Lung (tissue), 12 donors: ENCODE results near the gene TSPOAP1. TPM values are rescaled to one million over a fixed set of nuclear protein-coding genes. Genes with fewer than 3 reads are reported as not detected.

ENCODE experiments used
- ATAC-seq: fragments of 200-7000 bp; cut with Tn5 transposase; one replicate; pipeline ENCODE4 v1.9.1; 2020; ENCODE audit warnings: moderate number of reproducible peaks; ENCODE audit not compliant: insufficient read depth, low FRiP score
- DNase-seq, 3 donors: peaks; one replicate each; pipeline ENCODE4 v3.0.0-alpha.2; 2013 to 2017
- H3K27ac ChIP-seq, 2 donors: one replicate each; pipeline ENCODE4 v1.5.1; 2013; ENCODE audit warnings: mild to moderate bottlenecking in 2 of 2, moderate library complexity in 2 of 2, control low read depth in 1 of 2, inconsistent platforms in 1 of 2, low read depth in 1 of 2, low read length in 1 of 2
- H3K27me3 ChIP-seq, 3 donors: one replicate each; pipeline ENCODE4 v1.5.1; 2013; ENCODE audit warnings: low read length in 2 of 3; ENCODE audit not compliant: control insufficient read depth in 3 of 3, insufficient read depth in 3 of 3
- H3K36me3 ChIP-seq, 4 donors: one replicate each; pipeline ENCODE4 v1.5.1; 2013; ENCODE audit warnings: low read length in 4 of 4, mild to moderate bottlenecking in 1 of 4, moderate library complexity in 1 of 4; ENCODE audit not compliant: control insufficient read depth in 4 of 4, insufficient read depth in 4 of 4
- H3K4me1 ChIP-seq, 5 donors: one replicate each; pipeline ENCODE4 v1.5.1; 2013; ENCODE audit warnings: low read length in 5 of 5, mild to moderate bottlenecking in 2 of 5, moderate library complexity in 1 of 5; ENCODE audit not compliant: control insufficient read depth in 5 of 5, insufficient read depth in 5 of 5
- H3K4me3 ChIP-seq: one replicate; pipeline ENCODE4 v1.5.1; 2013; ENCODE audit warnings: mild to moderate bottlenecking, control low read depth, moderate library complexity
- H3K9ac ChIP-seq, 2 donors: one replicate each; pipeline ENCODE4 v1.5.1; 2013; ENCODE audit warnings: low read length in 2 of 2, control low read depth in 1 of 2; ENCODE audit not compliant: insufficient read depth in 1 of 2
- H3K9me3 ChIP-seq, 4 donors: one replicate each; pipeline ENCODE4 v1.5.1; 2013; ENCODE audit warnings: low read length in 3 of 4, mild to moderate bottlenecking in 1 of 4, moderate library complexity in 1 of 4; ENCODE audit not compliant: control insufficient read depth in 4 of 4, insufficient read depth in 3 of 4
- WGBS, 2 donors: extraction: QIAGEN DNeasy Blood & Tissue Kit; methylation state at CpG; one replicate each; pipeline ENCODE4 v1.1.7; 2013; 5-methylcytosine and 5-hydroxymethylcytosine counted together
- polyA plus RNA-seq, 2 donors: library from polyadenylated mRNA; stranded (reverse); fragments of 200-250 nt; gene quantifications; one replicate each; pipeline ENCODE4 v1.2.1, GENCODE V29; 2013
- total RNA-seq, 2 donors: library from RNA; depleted of rRNA in 1 of 2; stranded (reverse); fragments of >200 nt in 1 of 2; gene quantifications; one replicate each; pipeline ENCODE4 v1.2.1, GENCODE V29; 2014 to 2021
- TF ChIP-seq, protein P1 (sequence below): IDR thresholded peaks from 2 replicates; pipeline ENCODE4 v1.5.1; 2012; ENCODE audit warnings: mild to moderate bottlenecking; ENCODE audit errors: control extremely low read depth, extremely low read depth
- donor health status: control.
- donor health status: control.
- donor health status: Bipolar disorder and iron deficiency.
- donor health status: healthy.
- donor health status: DM: yes; HTN: yes; CAD: no.

Gene TSPOAP1
- total and polyA plus RNA-seq, 4 donors: 7.0 to 23.5 (median 18.2) TPM

DNA sequence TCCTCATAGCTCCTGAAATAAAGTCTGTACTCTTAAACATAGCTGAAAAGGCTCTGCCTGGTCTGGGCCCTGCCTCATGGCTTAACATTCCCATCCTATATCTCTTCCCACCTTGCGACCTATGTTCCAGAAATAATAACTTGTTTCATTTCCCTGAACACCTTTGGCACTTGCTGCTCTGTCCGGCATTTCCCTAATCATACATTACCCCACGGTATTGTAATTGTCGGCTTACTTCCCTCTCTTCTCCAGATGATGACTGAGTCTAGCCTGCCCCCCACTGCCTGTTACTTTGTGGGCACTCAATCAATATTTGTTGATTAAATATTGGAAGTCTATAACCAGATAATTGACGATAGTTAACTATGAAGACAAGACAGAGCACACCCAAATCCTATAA lies 46.7 kb upstream of the TSPOAP1 start:
- no peak overlapping the region for H3K4me3 ChIP-seq
- peaks cover 0 to 3% (median 1%) of the 10 kb centered on the region in 4 donors for H3K36me3 ChIP-seq
- H3K9me3 ChIP-seq: no peaks in the 10 kb centered on the region
- ATAC-seq: no peak
- WGBS, 2 donors: 43 to 61% methylated on average over 5 of the region's 5 CpGs
- no peaks in the 10 kb centered on the region for H3K27me3 ChIP-seq
- H3K27ac ChIP-seq: no peak overlapping the region
- H3K9ac ChIP-seq: no peak overlapping the region
- no peak for DNase-seq
- peaks cover 0 to 30% (median 6%) of the 10 kb centered on the region in 5 donors for H3K4me1 ChIP-seq
- TF ChIP-seq, protein P1, sequence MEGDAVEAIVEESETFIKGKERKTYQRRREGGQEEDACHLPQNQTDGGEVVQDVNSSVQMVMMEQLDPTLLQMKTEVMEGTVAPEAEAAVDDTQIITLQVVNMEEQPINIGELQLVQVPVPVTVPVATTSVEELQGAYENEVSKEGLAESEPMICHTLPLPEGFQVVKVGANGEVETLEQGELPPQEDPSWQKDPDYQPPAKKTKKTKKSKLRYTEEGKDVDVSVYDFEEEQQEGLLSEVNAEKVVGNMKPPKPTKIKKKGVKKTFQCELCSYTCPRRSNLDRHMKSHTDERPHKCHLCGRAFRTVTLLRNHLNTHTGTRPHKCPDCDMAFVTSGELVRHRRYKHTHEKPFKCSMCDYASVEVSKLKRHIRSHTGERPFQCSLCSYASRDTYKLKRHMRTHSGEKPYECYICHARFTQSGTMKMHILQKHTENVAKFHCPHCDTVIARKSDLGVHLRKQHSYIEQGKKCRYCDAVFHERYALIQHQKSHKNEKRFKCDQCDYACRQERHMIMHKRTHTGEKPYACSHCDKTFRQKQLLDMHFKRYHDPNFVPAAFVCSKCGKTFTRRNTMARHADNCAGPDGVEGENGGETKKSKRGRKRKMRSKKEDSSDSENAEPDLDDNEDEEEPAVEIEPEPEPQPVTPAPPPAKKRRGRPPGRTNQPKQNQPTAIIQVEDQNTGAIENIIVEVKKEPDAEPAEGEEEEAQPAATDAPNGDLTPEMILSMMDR: no peak

DNA sequence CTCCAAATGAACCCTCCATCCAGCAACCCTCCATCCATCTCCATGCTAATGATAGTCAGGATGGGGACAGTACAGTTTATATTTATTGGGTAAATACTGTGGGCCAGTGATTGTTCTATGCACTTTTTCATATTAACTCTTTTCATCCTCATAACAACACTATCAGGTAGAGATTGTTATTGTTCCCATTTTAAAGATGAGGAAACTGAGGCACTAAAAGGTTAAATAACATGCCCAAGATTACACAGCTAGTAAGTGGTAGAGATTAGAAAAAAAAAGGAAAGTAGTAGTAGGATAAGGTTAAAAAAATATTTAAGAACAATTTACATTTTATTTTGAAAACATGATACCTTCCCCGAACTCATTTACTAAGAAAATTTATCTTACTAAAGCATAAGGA lies 45.3 kb upstream of the TSPOAP1 start:
- H3K4me1 ChIP-seq: peaks cover 0 to 18% (median 5%) of the 10 kb centered on the region in 5 donors
- no peaks in the 10 kb centered on the region for H3K9me3 ChIP-seq
- ATAC-seq: no peak
- DNase-seq: no peak
- no peak overlapping the region for H3K27ac ChIP-seq
- TF ChIP-seq, protein P1: no peak
- WGBS, 2 donors: 100% methylated on average over 1 of the region's 1 CpG
- no peak overlapping the region for H3K9ac ChIP-seq
- no peaks in the 10 kb centered on the region for H3K27me3 ChIP-seq
- H3K36me3 ChIP-seq: peaks cover 0 to 2% (median 0%) of the 10 kb centered on the region in 4 donors
- H3K4me3 ChIP-seq: no peak overlapping the region

DNA sequence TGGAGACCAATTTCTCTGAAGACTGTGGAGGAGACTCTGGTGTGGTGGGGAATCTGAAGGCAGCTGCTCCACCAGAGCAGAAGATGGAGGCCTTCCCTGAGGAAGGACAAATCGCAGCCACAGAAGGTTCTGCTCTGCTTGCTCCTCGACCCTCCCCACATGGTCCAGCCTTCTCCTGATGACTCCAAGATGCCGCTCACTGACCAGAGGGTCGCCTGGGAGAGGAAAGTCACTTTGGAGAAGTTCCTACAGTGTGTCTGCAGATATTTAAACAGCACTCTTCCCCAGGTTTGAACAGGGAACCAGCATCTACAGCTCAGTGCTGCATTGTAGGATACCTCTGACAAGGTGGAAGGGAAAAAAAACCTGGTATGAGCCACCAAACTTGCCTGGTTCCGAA lies 44.4 kb upstream of the TSPOAP1 start:
- no peak overlapping the region for H3K9ac ChIP-seq
- H3K9me3 ChIP-seq: no peaks in the 10 kb centered on the region
- H3K27me3 ChIP-seq: no peaks in the 10 kb centered on the region
- peaks cover 0 to 16% (median 5%) of the 10 kb centered on the region in 5 donors for H3K4me1 ChIP-seq
- peaks cover 0 to 2% (median 0%) of the 10 kb centered on the region in 4 donors for H3K36me3 ChIP-seq
- DNase-seq (no peak), ATAC-seq (no peak)
- WGBS, 2 donors: 91% methylated on average over 5 of the region's 5 CpGs
- no peak overlapping the region for H3K4me3 ChIP-seq
- TF ChIP-seq, protein P1: no peak
- no peak overlapping the region for H3K27ac ChIP-seq

DNA sequence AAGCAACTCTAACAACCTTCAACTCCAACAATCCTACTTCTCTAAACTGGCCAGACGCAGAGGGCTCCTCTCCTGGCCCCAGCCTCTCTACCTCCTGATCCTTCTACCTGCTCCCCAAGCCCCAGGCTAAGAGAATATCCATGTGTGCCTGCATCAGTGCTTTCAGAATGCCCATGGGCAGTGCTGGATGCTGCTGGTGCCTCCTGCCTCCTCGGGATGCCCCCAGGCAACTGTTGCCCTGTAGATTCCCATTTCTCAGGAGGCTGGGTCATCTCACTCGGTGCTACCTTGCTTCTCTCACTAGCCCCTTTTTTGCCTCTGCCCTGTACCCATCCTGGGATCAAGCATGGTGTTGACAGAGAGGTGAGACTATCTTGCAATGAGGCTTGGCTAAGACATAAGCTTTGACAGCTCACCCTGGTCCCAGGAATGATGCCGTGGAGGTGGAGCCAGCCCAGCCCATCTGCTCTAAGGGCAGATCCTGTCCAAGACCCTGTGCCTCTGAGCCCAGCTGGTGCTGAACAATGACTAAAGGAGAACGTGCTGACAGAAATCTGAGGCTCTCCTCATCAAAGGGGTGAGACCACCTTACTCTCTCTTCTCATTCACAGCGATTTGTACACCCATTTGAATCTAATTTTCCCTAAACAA lies 42.8 kb upstream of the TSPOAP1 start:
- peaks cover 0 to 2% (median 0%) of the 10 kb centered on the region in 4 donors for H3K36me3 ChIP-seq
- H3K4me1 ChIP-seq: peaks cover 0 to 4% (median 0%) of the 10 kb centered on the region in 5 donors
- no peak for ATAC-seq
- 83% methylated on average over 6 of the region's 6 CpGs for WGBS, 2 donors
- no peak for DNase-seq
- TF ChIP-seq, protein P1: no peak
- H3K27ac ChIP-seq: no peak overlapping the region
- H3K4me3 ChIP-seq: no peak overlapping the region
- H3K9me3 ChIP-seq: no peaks in the 10 kb centered on the region
- no peak overlapping the region for H3K9ac ChIP-seq
- no peaks in the 10 kb centered on the region for H3K27me3 ChIP-seq
